ENCODE results near the gene SOCS2.

SOCS2 gene

GRCh38 chr12:93569301-93569655 is 3.2 kb upstream of the SOCS2 start:
- no peak for TF ChIP-seq CTCF (IDR thresholded peaks at IDR 0.05; ENCODE audit: extremely low read depth, missing control alignments)

DNA sequence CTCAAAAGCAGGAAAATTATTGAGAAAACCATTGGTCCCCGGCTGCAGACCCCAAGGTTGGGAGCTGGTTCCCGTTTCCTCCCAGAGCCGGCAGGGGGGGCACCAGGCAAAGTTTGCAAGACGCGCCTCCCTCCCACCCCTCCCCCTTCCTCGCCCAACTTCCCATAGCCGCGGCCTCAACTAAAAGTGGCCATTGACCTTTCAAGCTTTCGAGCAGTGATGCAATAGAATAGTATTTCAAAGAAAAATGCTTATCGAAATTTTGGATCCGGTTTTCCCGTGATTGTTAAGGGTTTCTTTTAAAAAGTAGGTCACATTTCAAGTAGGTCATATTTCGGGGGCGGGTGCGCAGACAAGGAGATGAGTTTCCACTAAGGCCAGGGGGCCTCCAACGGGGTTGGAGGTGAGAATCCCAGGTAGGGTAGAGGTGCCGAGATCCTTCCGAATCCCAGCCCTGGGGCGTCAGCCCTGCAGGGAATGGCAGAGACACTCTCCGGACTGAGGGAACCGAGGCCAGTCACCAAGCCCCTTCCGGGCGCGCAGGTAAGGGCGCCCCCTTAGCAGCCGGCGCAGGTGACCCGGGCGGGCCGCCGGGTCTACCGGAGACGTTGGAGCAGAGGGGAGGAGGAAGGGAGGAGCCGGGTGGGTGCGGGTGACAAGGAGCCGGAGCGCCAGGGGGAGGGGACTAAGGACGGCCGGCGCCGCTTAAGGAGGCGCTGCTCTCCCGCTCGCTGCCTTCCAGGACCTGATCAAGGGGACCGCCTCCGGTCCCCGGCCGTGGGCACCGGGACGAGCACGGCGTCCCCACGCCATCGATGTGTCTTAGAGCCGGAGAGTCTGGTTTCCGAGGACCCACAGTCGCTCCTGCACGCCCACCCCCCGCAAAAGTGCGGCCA is 2.6 kb upstream of the SOCS2 start:
- DNase-seq (ENCODE audit: low spot score), result peak; percentile 88
- peak; percentile 65 for TF ChIP-seq CTCF (IDR thresholded peaks at IDR 0.05; ENCODE audit: extremely low read depth, missing control alignments)

More at GRCh38 chr12:93569301-93569655, 3.2 kb upstream of the SOCS2 start:
- DNase-seq (ENCODE audit: low spot score), result no peak

GRCh38 chr12:93570552-93571364 is 1.7 kb upstream of the SOCS2 start:
- peak; percentile 88 for DNase-seq (ENCODE audit: low spot score)

DNA sequence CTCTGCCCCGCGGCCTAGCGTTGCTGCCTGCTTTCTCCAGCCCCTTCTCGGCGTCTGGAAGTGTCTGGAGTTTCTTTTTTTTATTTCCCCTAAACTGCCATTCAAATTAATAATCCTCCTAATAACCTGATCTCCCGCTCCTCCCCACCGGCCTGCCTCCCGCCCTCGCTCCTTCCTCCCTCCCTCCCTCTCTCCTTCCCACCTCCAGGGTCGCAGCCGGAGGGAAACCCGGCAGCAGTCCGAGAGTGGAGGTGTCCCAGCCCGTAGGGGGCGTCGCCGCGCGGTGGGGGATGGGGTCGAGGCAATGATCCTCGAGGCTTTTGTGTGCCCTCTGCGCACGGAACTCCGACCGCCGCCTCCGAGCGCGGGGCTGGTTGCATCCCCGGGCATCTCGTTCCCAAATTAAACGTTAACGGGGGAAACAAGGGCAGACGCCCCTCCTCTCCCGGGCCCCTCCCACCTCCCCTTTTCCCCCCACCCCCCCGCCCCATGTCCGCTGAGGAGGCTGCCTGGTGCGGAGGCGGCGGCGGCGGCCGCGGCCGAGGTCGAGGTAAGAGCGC is 1.0 kb upstream of the SOCS2 start:
- peak; percentile 77 for DNase-seq (ENCODE audit: low spot score)
- TF ChIP-seq CTCF (IDR thresholded peaks at IDR 0.05; ENCODE audit: extremely low read depth, missing control alignments), result peak; percentile 26

More at GRCh38 chr12:93570552-93571364, 1.7 kb upstream of the SOCS2 start:
- TF ChIP-seq CTCF (IDR thresholded peaks at IDR 0.05; ENCODE audit: extremely low read depth, missing control alignments), result no peak

DNA sequence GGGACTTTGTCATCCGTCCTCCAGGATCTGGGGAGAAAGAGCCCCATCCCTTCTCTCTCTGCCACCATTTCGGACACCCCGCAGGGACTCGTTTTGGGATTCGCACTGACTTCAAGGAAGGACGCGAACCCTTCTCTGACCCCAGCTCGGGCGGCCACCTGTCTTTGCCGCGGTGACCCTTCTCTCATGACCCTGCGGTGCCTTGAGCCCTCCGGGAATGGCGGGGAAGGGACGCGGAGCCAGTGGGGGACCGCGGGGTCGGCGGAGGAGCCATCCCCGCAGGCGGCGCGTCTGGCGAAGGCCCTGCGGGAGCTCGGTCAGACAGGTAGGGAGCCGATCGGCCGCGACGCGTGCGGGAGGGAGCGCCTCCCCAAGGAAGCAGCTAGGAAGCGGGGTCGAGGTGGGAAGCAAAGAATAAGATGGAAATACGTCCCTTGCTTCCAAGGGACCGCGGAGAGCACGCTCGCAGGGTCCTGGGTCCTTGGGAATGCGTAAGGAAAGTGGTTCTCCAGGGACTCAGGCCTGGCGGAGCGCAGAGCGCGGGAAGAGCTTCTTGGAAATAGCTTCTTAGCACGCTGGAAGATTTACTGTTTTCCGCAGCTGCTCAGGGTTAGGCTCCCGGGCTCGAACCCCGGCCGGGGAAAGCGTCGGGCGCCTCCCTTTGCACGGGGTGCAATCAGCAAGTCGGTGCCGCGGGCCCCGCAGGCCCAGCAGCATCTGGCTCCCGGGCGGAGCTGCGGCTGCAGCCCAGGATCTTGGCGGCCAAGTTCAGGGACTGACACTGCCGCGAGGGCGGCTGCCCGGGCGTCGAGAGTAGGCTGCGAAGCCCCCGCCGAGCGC is 457 bp downstream of the SOCS2 start:
- peak; percentile 41 for DNase-seq (ENCODE audit: low spot score)
- TF ChIP-seq CTCF (IDR thresholded peaks at IDR 0.05; ENCODE audit: extremely low read depth, missing control alignments), result no peak

- peak; percentile 35 for DNase-seq (ENCODE audit: low spot score)
- TF ChIP-seq CTCF (IDR thresholded peaks at IDR 0.05; ENCODE audit: extremely low read depth, missing control alignments), result no peak
Measured at GRCh38 chr12:93573552-93574223, 1.2 kb downstream of the SOCS2 start.
